SK-N-SH (cell line): Measurements from ENCODE around the gene CUBN. TPM values are rescaled to one million over a fixed set of nuclear protein-coding genes. Genes with fewer than 3 reads are reported as not detected.

Experiments used
- CTCF ChIA-PET: fragments of 300-600, 350-600 bp; formaldehyde crosslinking; extraction: SDS; loops from one replicate; lab custom pipeline; 2021; lab: Yijun Ruan, JAX
- POLR2A ChIA-PET: fragments of 350-600 bp; sonication (Branson Sonifier 250); formaldehyde crosslinking; extraction: SDS; loops from one replicate; lab custom pipeline; 2020; ENCODE audit warnings: antibody characterized with exemption, inconsistent platforms; lab: Yijun Ruan, JAX
- DNase-seq: peaks from one replicate; pipeline ENCODE4 v3.0.0; 2012
- H2AFZ ChIP-seq: fragments of 200-600 bp; sonication (generic); 2 replicates; pipeline ENCODE4 v1.8.1; 2016; ENCODE audit warnings: antibody characterized with exemption, mild to moderate bottlenecking, low read depth
- H3F3A ChIP-seq: fragments of 200-600 bp; sonication (generic); replicated peaks from 2 replicates; pipeline ENCODE3; 2016; ENCODE audit warnings: antibody characterized with exemption, mild to moderate bottlenecking; ENCODE audit not compliant: insufficient read depth
- H3K27ac ChIP-seq, 2 experiments: fragments of 200-500 bp in 1 of 2; fragments of 200-600 bp in 1 of 2; sonication (Bioruptor generic) in 1 of 2; sonication (generic), shearing (Covaris generic) in 1 of 2; 2 replicates each; pipeline versions ENCODE4 v1.5.1 to v1.6.1; 2014 to 2016; ENCODE audit warnings: low read depth in 2 of 2, inconsistent platforms in 1 of 2, low read length in 1 of 2, mild to moderate bottlenecking in 1 of 2, mixed read lengths in 1 of 2
- H3K27me3 ChIP-seq: fragments of 200-600 bp; sonication (generic), shearing (Covaris generic); 2 replicates; pipeline ENCODE4 v1.6.1; 2016; ENCODE audit warnings: mixed run types; ENCODE audit not compliant: insufficient read depth
- H3K36me3 ChIP-seq, 2 experiments: fragments of 200-500 bp in 1 of 2; fragments of 200-600 bp in 1 of 2; sonication (Bioruptor generic) in 1 of 2; sonication (generic) in 1 of 2; replicated peaks in 1 of 2; 2 replicates each; pipeline versions ENCODE3 to v1.5.1; 2014 to 2016; ENCODE audit warnings: low read length in 1 of 2, mild to moderate bottlenecking in 1 of 2; ENCODE audit not compliant: insufficient read depth in 2 of 2, control insufficient read depth in 1 of 2
- H3K4me1 ChIP-seq, 2 experiments: fragments of 200-500 bp in 1 of 2; fragments of 200-600 bp in 1 of 2; sonication (Bioruptor generic) in 1 of 2; sonication (generic), shearing (Covaris generic) in 1 of 2; 2 replicates each; pipeline versions ENCODE4 v1.5.1 to v1.6.1; 2014 to 2016; ENCODE audit warnings: low read depth in 1 of 2, low read length in 1 of 2, mixed run types in 1 of 2; ENCODE audit not compliant: insufficient read depth in 2 of 2, control insufficient read depth in 1 of 2
- H3K4me2 ChIP-seq: fragments of 200-600 bp; sonication (generic), shearing (Covaris generic); 2 replicates; pipeline ENCODE4 v1.6.1; 2017; ENCODE audit warnings: mixed run types
- H3K4me3 ChIP-seq, 2 experiments: fragments of 200-500 bp in 1 of 2; fragments of 200-600 bp in 1 of 2; sonication (Bioruptor generic) in 1 of 2; sonication (generic), shearing (Covaris generic) in 1 of 2; 2 replicates each; pipeline versions ENCODE4 v1.5.1 to v1.8.1; 2014 to 2016; ENCODE audit warnings: low read depth in 2 of 2, inconsistent platforms in 1 of 2, low read length in 1 of 2, mild to moderate bottlenecking in 1 of 2, mixed read lengths in 1 of 2, moderate library complexity in 1 of 2
- H3K79me2 ChIP-seq: fragments of 200-600 bp; sonication (generic); 2 replicates; pipeline ENCODE4 v1.8.1; 2017; ENCODE audit warnings: mild to moderate bottlenecking; ENCODE audit not compliant: insufficient read depth
- H3K9ac ChIP-seq: fragments of 200-600 bp; sonication (generic); 2 replicates; pipeline ENCODE4 v1.6.1; 2017; ENCODE audit warnings: mixed run types
- H3K9me2 ChIP-seq: fragments of 200-600 bp; sonication (generic); 2 replicates; pipeline ENCODE4 v1.6.1; 2017; ENCODE audit warnings: mixed run types
- H3K9me3 ChIP-seq: fragments of 200-600 bp; sonication (generic); 2 replicates; pipeline ENCODE4 v1.6.1; 2017; ENCODE audit warnings: mixed run types, mild to moderate bottlenecking, moderate library complexity
- H4K20me1 ChIP-seq: fragments of 200-600 bp; sonication (generic); 2 replicates; pipeline ENCODE4 v1.6.1; 2017; ENCODE audit warnings: mild to moderate bottlenecking, mixed run types; ENCODE audit not compliant: insufficient read depth
- EP300 ChIP-seq, 2 experiments: IDR thresholded peaks; 2 replicates each; pipeline versions ENCODE4 v1.4.0 to v1.6.1; 2012; ENCODE audit warnings: borderline replicate concordance in 1 of 2, low read depth in 1 of 2, low read length in 1 of 2
- EZH2phosphoT487 ChIP-seq: fragments of 200-600 bp; sonication (generic); IDR thresholded peaks from 2 replicates; pipeline ENCODE4 v1.6.1; 2017; ENCODE audit warnings: low read depth, mixed run types, mild to moderate bottlenecking, antibody characterized with exemption, moderate library complexity, borderline replicate concordance
- FOSL2 ChIP-seq: IDR thresholded peaks from 2 replicates; pipeline ENCODE4 v1.4.0; 2012; ENCODE audit warnings: low read depth, mild to moderate bottlenecking, moderate library complexity, borderline replicate concordance
- FOXJ3 ChIP-seq: sonication (generic); formaldehyde crosslinking; IDR thresholded peaks from 2 replicates; pipeline ENCODE4 v1.5.1; 2020; ENCODE audit warnings: mild to moderate bottlenecking, missing genetic modification reagents
- GABPA ChIP-seq: IDR thresholded peaks from 2 replicates; pipeline ENCODE4 v1.4.0; 2012; ENCODE audit warnings: low read depth, mild to moderate bottlenecking
- IRF3 ChIP-seq: fragments of 150-350 bp; IDR thresholded peaks from 2 replicates; pipeline ENCODE4 v1.6.1; 2016; ENCODE audit warnings: mild to moderate bottlenecking, low read depth, low read length
- JUND ChIP-seq: IDR thresholded peaks from 2 replicates; pipeline ENCODE4 v1.4.0; 2012
- MAX ChIP-seq: IDR thresholded peaks from 2 replicates; pipeline ENCODE4 v1.4.0; 2012; ENCODE audit warnings: low read depth
- MEF2A ChIP-seq: IDR thresholded peaks from 2 replicates; pipeline ENCODE4 v1.4.0; 2012; ENCODE audit warnings: low read depth, borderline replicate concordance
- POLR2AphosphoS5 ChIP-seq: IDR thresholded peaks from 2 replicates; pipeline ENCODE4 v1.6.1; 2012; ENCODE audit warnings: low read depth, low read length
- REST ChIP-seq: IDR thresholded peaks from 2 replicates; pipeline ENCODE4 v1.6.1; 2012; ENCODE audit warnings: mild to moderate bottlenecking, low read depth, low read length, moderate library complexity
- RFX5 ChIP-seq: IDR thresholded peaks from 2 replicates; pipeline ENCODE4 v1.6.1; 2012; ENCODE audit warnings: mild to moderate bottlenecking, improper control_type of control experiment, low read length
- RXRA ChIP-seq: IDR thresholded peaks from 2 replicates; pipeline ENCODE4 v1.4.0; 2012; ENCODE audit warnings: low read depth, mild to moderate bottlenecking, borderline replicate concordance
- TCF12 ChIP-seq: IDR thresholded peaks from 2 replicates; pipeline ENCODE4 v1.4.0; 2012
- TEAD4 ChIP-seq: IDR thresholded peaks from 2 replicates; pipeline ENCODE4 v1.4.0; 2012; ENCODE audit warnings: mild to moderate bottlenecking, borderline replicate concordance; ENCODE audit not compliant: insufficient read depth
- USF2 ChIP-seq: fragments of 150-350 bp; IDR thresholded peaks from 2 replicates; pipeline ENCODE4 v1.6.1; 2017; ENCODE audit warnings: antibody characterized with exemption, low read length, low read depth, borderline replicate concordance
- YY1 ChIP-seq: IDR thresholded peaks from 2 replicates; pipeline ENCODE4 v1.4.0; 2012; ENCODE audit warnings: low read depth, mild to moderate bottlenecking
- WGBS: methylation state at CpG from one replicate; pipeline ENCODE4 v1.1.6; 2017; ENCODE audit warnings: low lambda C conversion rate; 5-methylcytosine and 5-hydroxymethylcytosine counted together
- polyA plus RNA-seq, 3 experiments: library from polyadenylated mRNA; depleted of rRNA; stranded (reverse); fragments of >200 nt; gene quantifications; 2 replicates each; pipeline ENCODE4 v1.2.3, GENCODE V29; 2012
- TF ChIP-seq, protein P1 (sequence below): fragments of 200-600 bp; sonication (generic); IDR thresholded peaks from 2 replicates; pipeline ENCODE4 v1.6.1; 2017; ENCODE audit warnings: antibody characterized with exemption, mild to moderate bottlenecking, moderate library complexity

Gene CUBN
- polyA plus RNA-seq, 1 of the 3 experiments (the other 2 are of a cell fraction): 2.4 TPM

DNA sequence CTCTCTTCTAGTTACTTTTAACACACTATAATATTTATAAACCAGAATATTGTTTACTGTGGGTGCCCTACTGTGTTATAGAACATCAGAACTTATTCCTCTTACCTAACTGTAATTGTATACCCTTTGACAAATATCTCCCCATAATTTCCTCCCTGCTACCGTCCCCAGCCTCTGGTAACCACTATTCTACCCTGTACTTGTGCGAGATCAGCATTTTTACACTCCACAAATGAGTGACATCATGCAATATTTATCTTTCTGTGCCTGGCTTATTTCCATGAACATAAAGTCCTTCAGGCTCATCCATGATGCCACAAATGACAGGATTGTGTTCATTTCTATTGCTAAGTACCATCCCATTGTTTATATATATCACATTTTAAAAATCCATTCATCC lies 172.6 kb downstream of the CUBN start:
- H3K36me3 ChIP-seq: no peaks in the 10 kb centered on the region
- no peak for DNase-seq
- CTCF ChIA-PET: no interaction called here
- no peak overlapping the region for H3K4me2 ChIP-seq
- H3K9me2 ChIP-seq: no peaks in the 10 kb centered on the region
- peaks cover 3% of the 10 kb centered on the region for H3F3A ChIP-seq
- H3K27ac ChIP-seq: no peak overlapping the region
- H3K4me3 ChIP-seq: no peak overlapping the region
- no peaks in the 10 kb centered on the region for H3K27me3 ChIP-seq
- WGBS: 74% methylated on average over 2 of the region's 2 CpGs
- peaks cover 0 to 15% of the 10 kb centered on the region in 2 experiments; a peak in 1 of 4 replicates for H3K4me1 ChIP-seq
- H3K9ac ChIP-seq: no peak overlapping the region
- TF ChIP-seq POLR2AphosphoS5 (no peak), EZH2phosphoT487 (no peak), FOSL2 (no peak), YY1 (no peak), EP300 (IDR thresholded peaks at IDR 0.05; ENCODE audit: borderline replicate concordance in 1 of 2, low read depth in 1 of 2, low read length in 1 of 2) (no peak), USF2 (no peak), IRF3 (no peak), TCF12 (no peak), TEAD4 (no peak)
- H3K79me2 ChIP-seq: no peaks in the 10 kb centered on the region
- H4K20me1 ChIP-seq: no peaks in the 10 kb centered on the region
- no peaks in the 10 kb centered on the region for H3K9me3 ChIP-seq
- POLR2A ChIA-PET: no interaction called here
- H2AFZ ChIP-seq: no peak overlapping the region

GRCh38 chr10:16954280-16955030 lies 175.2 kb downstream of the CUBN start:
- Histone ChIP-seq H3K27ac (no peak overlapping the region), H3K79me2 (no peaks in the 10 kb centered on the region), H3K4me1 (peaks cover 8 to 25% of the 10 kb centered on the region in 2 experiments; a peak in 3 of 4 replicates), H3F3A (peaks cover 8% of the 10 kb centered on the region), H3K9me2 (no peaks in the 10 kb centered on the region), H3K36me3 (no peaks in the 10 kb centered on the region), H3K27me3 (no peaks in the 10 kb centered on the region), H3K4me3 (no peak overlapping the region), H2AFZ (no peak overlapping the region), H3K9ac (no peak overlapping the region), H3K4me2 (no peak overlapping the region), H3K9me3 (no peaks in the 10 kb centered on the region), H4K20me1 (no peaks in the 10 kb centered on the region)
- 90% methylated on average over 13 of the region's 13 CpGs for WGBS
- POLR2A ChIA-PET: no interaction called here
- CTCF ChIA-PET: no interaction called here
- no peak for DNase-seq
- TF ChIP-seq IRF3: no peak
- TF ChIP-seq GABPA: no peak
- no peak for TF ChIP-seq RFX5
- no peak for TF ChIP-seq FOXJ3 (CRISPR knock-in tag)
- TF ChIP-seq RXRA: no peak
- TF ChIP-seq REST: no peak
- TF ChIP-seq, protein P1, sequence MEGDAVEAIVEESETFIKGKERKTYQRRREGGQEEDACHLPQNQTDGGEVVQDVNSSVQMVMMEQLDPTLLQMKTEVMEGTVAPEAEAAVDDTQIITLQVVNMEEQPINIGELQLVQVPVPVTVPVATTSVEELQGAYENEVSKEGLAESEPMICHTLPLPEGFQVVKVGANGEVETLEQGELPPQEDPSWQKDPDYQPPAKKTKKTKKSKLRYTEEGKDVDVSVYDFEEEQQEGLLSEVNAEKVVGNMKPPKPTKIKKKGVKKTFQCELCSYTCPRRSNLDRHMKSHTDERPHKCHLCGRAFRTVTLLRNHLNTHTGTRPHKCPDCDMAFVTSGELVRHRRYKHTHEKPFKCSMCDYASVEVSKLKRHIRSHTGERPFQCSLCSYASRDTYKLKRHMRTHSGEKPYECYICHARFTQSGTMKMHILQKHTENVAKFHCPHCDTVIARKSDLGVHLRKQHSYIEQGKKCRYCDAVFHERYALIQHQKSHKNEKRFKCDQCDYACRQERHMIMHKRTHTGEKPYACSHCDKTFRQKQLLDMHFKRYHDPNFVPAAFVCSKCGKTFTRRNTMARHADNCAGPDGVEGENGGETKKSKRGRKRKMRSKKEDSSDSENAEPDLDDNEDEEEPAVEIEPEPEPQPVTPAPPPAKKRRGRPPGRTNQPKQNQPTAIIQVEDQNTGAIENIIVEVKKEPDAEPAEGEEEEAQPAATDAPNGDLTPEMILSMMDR: no peak
- no peak for TF ChIP-seq TCF12
- no peak for TF ChIP-seq MAX
- TF ChIP-seq MEF2A: no peak
- no peak for TF ChIP-seq JUND
